Measurements from ENCODE around the gene BIRC5. TPM values are rescaled to one million over a fixed set of nuclear protein-coding genes. Genes with fewer than 3 reads are reported as not detected.
"Not testable (repeated sequence)": the region's sequence is repeated elsewhere in the genome, so short reads cannot be mapped to it uniquely, and the experiment has no call there.

BIRC5 gene
- total RNA-seq, 6 experiments from 2014 or later, result 0.57 to 2.0 (median 1.4) TPM

- Histone ChIP-seq H3K9me3 (no peaks in the 10 kb centered on the region), H3K36me3 (no peaks in the 10 kb centered on the region), H3K4me1 (peaks cover 0 to 12% (median 3%) of the 10 kb centered on the region in 4 donors), H3K4me3 (no peak overlapping the region), H3K27me3 (no peaks in the 10 kb centered on the region), H3K27ac (no peak overlapping the region)
- DNase-seq, result peak; percentile 89 to 91 (median 90)
- WGBS (ENCODE audit: insufficient coverage, low coverage, low lambda C conversion rate, missing lambda C conversion rate), result 11% methylated on average over 3 of the region's 27 CpGs
- peak; percentile 82 to 91 (median 87) for ATAC-seq
- TF ChIP-seq CTCF (IDR thresholded peaks at IDR 0.05) (peak; percentile 98 to 100 (median 100)), POLR2A (IDR thresholded peaks at IDR 0.05) (no peak)
- intact Hi-C loops (cut with DNase I), result loop anchor here (2.0 to 10.0 kb wide), 3 partner anchors 76 to 172 kb away; no protein-coding TSS in a partner anchor
Observed at GRCh38 chr17:78250891-78251772, 37.1 kb downstream of the BIRC5 start.

- 49% methylated on average over 3 of the region's 6 CpGs for WGBS (ENCODE audit: insufficient coverage, low coverage, low lambda C conversion rate, missing lambda C conversion rate)
- H3K9me3 ChIP-seq, result no peaks in the 10 kb centered on the region
- ATAC-seq, result no peak
- no peaks in the 10 kb centered on the region for H3K36me3 ChIP-seq
- intact Hi-C loops (cut with DNase I), result loop anchor here (2.0 to 10.0 kb wide), 3 partner anchors 77 to 171 kb away; no protein-coding TSS in a partner anchor
- H3K4me3 ChIP-seq, result no peak overlapping the region
- TF ChIP-seq POLR2A (IDR thresholded peaks at IDR 0.05) (no peak), CTCF (IDR thresholded peaks at IDR 0.05) (no peak)
- DNase-seq, result no peak
- peaks cover 0 to 12% (median 5%) of the 10 kb centered on the region in 4 donors for H3K4me1 ChIP-seq
- H3K27ac ChIP-seq, result no peak overlapping the region
- H3K27me3 ChIP-seq, result no peaks in the 10 kb centered on the region
Observed at GRCh38 chr17:78251773-78252103, 37.7 kb downstream of the BIRC5 start.

GRCh38 chr17:78252111-78252634 lies 38.1 kb downstream of the BIRC5 start:
- no peaks in the 10 kb centered on the region for H3K9me3 ChIP-seq
- DNase-seq (no peak), ATAC-seq (no peak)
- no peak overlapping the region for H3K27ac ChIP-seq
- H3K4me1 ChIP-seq, result peaks cover 0 to 12% (median 5%) of the 10 kb centered on the region in 4 donors
- 60% methylated on average over 7 of the region's 12 CpGs for WGBS (ENCODE audit: insufficient coverage, low coverage, low lambda C conversion rate, missing lambda C conversion rate)
- no peaks in the 10 kb centered on the region for H3K36me3 ChIP-seq
- H3K4me3 ChIP-seq, result no peak overlapping the region
- TF ChIP-seq CTCF (IDR thresholded peaks at IDR 0.05) (no peak), POLR2A (IDR thresholded peaks at IDR 0.05) (no peak)
- H3K27me3 ChIP-seq, result no peaks in the 10 kb centered on the region
- intact Hi-C loops (cut with DNase I), result loop anchor here (5.0 to 10.0 kb wide), 2 partner anchors 77 to 80 kb away; no protein-coding TSS in a partner anchor

- intact Hi-C loops (cut with DNase I), result loop anchor here (5.0 to 10.0 kb wide), 2 partner anchors 78 to 81 kb away; no protein-coding TSS in a partner anchor
- Histone ChIP-seq H3K27me3 (no peaks in the 10 kb centered on the region), H3K9me3 (no peaks in the 10 kb centered on the region), H3K36me3 (no peaks in the 10 kb centered on the region), H3K4me1 (peaks cover 0 to 16% (median 6%) of the 10 kb centered on the region in 4 donors), H3K4me3 (no peak overlapping the region), H3K27ac (no peak overlapping the region)
- 84% methylated on average over 8 of the region's 15 CpGs for WGBS (ENCODE audit: insufficient coverage, low coverage, low lambda C conversion rate, missing lambda C conversion rate)
- TF ChIP-seq CTCF (IDR thresholded peaks at IDR 0.05) (no peak), POLR2A (IDR thresholded peaks at IDR 0.05) (no peak)
- DNase-seq (no peak), ATAC-seq (no peak)
Observed at GRCh38 chr17:78252701-78253635, 38.9 kb downstream of the BIRC5 start.

GRCh38 chr17:78253636-78253945 lies 39.5 kb downstream of the BIRC5 start:
- H3K4me3 ChIP-seq, result peak overlapping the region in 2 of 3 donors; percentile 98 to 99
- peaks cover 0 to 23% (median 6%) of the 10 kb centered on the region in 4 donors for H3K4me1 ChIP-seq
- ATAC-seq, H3K36me3 ChIP-seq, DNase-seq, H3K9me3 ChIP-seq, H3K27me3 ChIP-seq: not testable (repeated sequence)
- WGBS (ENCODE audit: insufficient coverage, low coverage, low lambda C conversion rate, missing lambda C conversion rate), result 78% methylated on average over 8 of the region's 12 CpGs
- peak overlapping the region in 1 of 3 donors; percentile 90 for H3K27ac ChIP-seq
- intact Hi-C loops (cut with DNase I), result loop anchor here (5.0 to 10.0 kb wide), 2 partner anchors 79 to 81 kb away; no protein-coding TSS in a partner anchor
